ENCODE measurements around the gene NCAPG2.

NCAPG2 gene

DNA sequence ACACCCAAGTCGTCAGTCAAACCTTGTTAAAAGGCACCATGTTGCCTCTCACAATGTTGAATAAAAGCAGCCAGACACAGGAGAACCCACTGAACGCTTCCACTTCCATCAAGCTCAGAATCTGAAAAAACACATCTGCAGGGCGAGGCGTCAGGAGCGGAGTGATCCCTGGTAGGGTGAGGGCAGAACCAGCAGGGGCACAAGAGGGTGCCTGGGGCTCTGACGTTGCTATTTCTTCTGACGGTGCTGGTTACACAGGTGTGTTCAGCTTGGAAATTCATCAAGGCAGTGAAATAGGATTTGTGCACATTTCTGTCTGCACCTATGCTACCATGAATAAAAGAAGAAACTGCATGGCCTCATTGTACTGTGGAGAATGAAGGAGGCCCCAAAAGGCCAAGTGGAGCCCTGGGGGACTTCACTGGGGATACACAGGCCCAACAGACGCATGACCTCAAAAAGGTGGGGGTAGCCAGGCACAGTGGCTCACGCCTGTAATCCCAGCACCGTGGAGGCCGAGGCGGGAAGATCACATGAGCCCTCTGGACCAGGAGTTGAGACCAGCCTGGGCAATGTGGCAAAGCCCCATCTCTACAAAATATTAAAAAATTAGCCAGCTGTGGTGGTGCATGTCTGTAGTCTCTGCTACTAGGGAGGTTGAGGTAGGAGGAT, 19.2 kb upstream of the NCAPG2 start:
- POLR2A ChIA-PET = interaction anchor here (1.7 kb wide), 1 partner anchor 19 kb away, joined by 5 read pairs; the partner anchor contains the start of gene NCAPG2
- TF ChIP-seq SUZ12 (IDR thresholded peaks at IDR 0.05) (no peak), ZNF384 (IDR thresholded peaks at IDR 0.05) (no peak), ARNT (IDR thresholded peaks at IDR 0.05) (no peak), SP1 (IDR thresholded peaks at IDR 0.05) (no peak), CTBP1 (IDR thresholded peaks at IDR 0.05; ENCODE audit: borderline replicate concordance) (no peak), ELF4 (IDR thresholded peaks at IDR 0.05) (no peak), FOXM1 (IDR thresholded peaks at IDR 0.05; ENCODE audit: borderline replicate concordance) (no peak), L3MBTL2 (conservative IDR thresholded peaks at IDR 0.05) (no peak), TARDBP (IDR thresholded peaks at IDR 0.05) (no peak), FOXK2 (IDR thresholded peaks at IDR 0.05) (no peak), LEF1 (IDR thresholded peaks at IDR 0.05; ENCODE audit: borderline replicate concordance) (no peak), BHLHE40 (IDR thresholded peaks at IDR 0.05; ENCODE audit: borderline replicate concordance) (no peak)
- no peak for DNase-seq (ENCODE audit: extremely low spot score)
- CTCF ChIA-PET = no interaction called here

DNA sequence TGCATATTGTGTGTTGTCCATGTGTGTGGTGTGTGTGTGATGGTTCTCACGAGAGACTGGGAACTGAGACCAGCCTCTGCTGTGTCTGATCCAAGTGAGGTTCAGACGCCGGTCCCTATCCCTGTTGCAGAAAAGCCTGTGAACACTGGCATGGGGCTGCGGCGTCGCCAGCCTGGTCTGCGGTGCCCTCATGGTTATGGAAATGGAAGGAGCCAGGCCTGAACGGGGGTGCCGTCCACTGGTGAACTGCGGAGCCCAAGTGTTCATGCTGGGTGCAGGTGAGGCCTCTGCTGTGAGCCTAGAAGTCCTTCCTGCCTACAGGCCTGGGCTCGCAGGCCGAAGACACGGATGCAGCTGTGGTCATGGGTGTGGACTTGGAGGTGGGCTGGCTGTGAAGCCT, 18.7 kb upstream of the NCAPG2 start:
- ChIA-PET CTCF (no interaction called here), POLR2A (interaction anchor here (1.0 to 1.7 kb wide), 1 partner anchor 18 kb away, joined by 3 to 5 read pairs; the partner anchor contains the start of gene NCAPG2)
- no peak for DNase-seq (ENCODE audit: extremely low spot score)
- TF ChIP-seq CTBP1 (IDR thresholded peaks at IDR 0.05; ENCODE audit: borderline replicate concordance) = no peak
- TF ChIP-seq ARNT (IDR thresholded peaks at IDR 0.05) = no peak
- no peak for TF ChIP-seq SUZ12 (IDR thresholded peaks at IDR 0.05)
- TF ChIP-seq, protein P1, sequence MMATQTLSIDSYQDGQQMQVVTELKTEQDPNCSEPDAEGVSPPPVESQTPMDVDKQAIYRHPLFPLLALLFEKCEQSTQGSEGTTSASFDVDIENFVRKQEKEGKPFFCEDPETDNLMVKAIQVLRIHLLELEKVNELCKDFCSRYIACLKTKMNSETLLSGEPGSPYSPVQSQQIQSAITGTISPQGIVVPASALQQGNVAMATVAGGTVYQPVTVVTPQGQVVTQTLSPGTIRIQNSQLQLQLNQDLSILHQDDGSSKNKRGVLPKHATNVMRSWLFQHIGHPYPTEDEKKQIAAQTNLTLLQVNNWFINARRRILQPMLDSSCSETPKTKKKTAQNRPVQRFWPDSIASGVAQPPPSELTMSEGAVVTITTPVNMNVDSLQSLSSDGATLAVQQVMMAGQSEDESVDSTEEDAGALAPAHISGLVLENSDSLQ (IDR thresholded peaks at IDR 0.05) = no peak
- TF ChIP-seq SP1 (IDR thresholded peaks at IDR 0.05) = no peak
- no peak for TF ChIP-seq ELF4 (IDR thresholded peaks at IDR 0.05)
- TF ChIP-seq L3MBTL2 (conservative IDR thresholded peaks at IDR 0.05) = no peak
- TF ChIP-seq FOXM1 (IDR thresholded peaks at IDR 0.05; ENCODE audit: borderline replicate concordance) = no peak
- TF ChIP-seq FOXK2 (IDR thresholded peaks at IDR 0.05) = no peak
- no peak for TF ChIP-seq BHLHE40 (IDR thresholded peaks at IDR 0.05; ENCODE audit: borderline replicate concordance)
- TF ChIP-seq LEF1 (IDR thresholded peaks at IDR 0.05; ENCODE audit: borderline replicate concordance) = no peak
- TF ChIP-seq TARDBP (IDR thresholded peaks at IDR 0.05) = no peak
- TF ChIP-seq HDGF (IDR thresholded peaks at IDR 0.05; ENCODE audit: borderline replicate concordance) = no peak

DNA sequence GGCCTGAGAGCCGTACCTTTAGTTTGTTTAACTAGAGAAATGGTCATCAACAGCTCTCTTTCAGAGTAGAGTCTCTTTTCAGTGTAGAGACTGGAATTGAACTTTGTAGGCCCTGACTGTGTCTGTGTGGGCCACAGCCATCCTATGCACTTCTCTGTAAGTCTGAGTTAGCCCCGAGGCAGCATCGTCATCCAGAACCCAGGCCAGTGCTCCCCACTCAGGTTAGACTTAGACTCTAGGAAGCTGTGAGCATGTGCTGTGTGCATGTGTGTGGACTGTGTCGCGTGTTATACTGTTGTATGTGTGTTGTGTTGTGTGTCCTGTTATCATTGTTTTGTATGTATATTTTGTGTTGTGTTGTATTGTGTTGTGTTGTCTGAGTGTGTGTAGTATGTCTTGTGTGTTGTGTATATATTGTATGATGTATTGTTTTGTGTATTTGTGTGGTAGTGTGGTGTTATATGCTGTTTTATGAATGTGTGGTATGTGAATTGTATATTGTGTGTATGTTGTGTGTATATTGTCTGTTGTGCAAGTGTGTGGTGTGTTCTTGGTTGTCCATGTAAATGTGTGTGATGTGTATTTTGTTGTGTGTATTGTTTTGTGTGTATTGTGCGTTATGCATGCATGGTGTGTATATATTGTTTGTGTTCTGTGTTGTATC, 18.1 kb upstream of the NCAPG2 start:
- DNase-seq (ENCODE audit: extremely low spot score) = no peak
- ChIA-PET CTCF (no interaction called here), POLR2A (interaction anchor here (1.0 kb wide), 1 partner anchor 18 kb away, joined by 3 read pairs; the partner anchor contains the start of gene NCAPG2)
- TF ChIP-seq CTBP1 (IDR thresholded peaks at IDR 0.05; ENCODE audit: borderline replicate concordance) = peak; percentile 34; the same call in 1 of the 2 replicates
- TF ChIP-seq FOXA1 (IDR thresholded peaks at IDR 0.05) = no peak
- TF ChIP-seq FOXM1 (IDR thresholded peaks at IDR 0.05; ENCODE audit: borderline replicate concordance) = no peak
- no peak for TF ChIP-seq ELF4 (IDR thresholded peaks at IDR 0.05)
- TF ChIP-seq TARDBP (IDR thresholded peaks at IDR 0.05) = 0 out of 2 replicates have a peak, but pooled peaks have one; percentile 52
- TF ChIP-seq ARNT (IDR thresholded peaks at IDR 0.05) = no peak

DNA sequence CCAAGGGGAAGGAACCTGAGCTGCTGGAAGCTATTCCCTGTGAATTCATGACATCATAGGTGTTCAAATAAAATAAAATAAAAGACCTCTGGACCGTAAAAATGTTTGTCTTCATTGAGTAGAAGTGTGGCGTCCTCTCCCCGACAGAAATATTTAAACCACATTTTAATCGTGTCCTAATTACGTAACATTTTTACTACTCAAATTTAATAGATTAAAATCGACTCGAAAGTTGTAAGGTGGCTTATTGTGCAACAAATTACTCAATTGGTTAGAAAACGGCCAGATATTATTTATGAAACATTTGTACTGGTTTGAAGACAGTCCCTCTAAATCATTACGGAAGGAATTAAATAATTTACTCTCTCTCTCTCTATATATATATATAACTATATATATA, 15.5 kb upstream of the NCAPG2 start:
- ChIA-PET POLR2A (interaction anchor here (1.1 kb wide), 1 partner anchor 11 kb away, joined by 3 read pairs; no protein-coding TSS in a partner anchor), CTCF (interaction anchor here (0.6 kb wide), 1 partner anchor 1580 kb away, joined by 3 read pairs; no protein-coding TSS in a partner anchor)
- no peak for DNase-seq (ENCODE audit: extremely low spot score)
- TF ChIP-seq FOXA1 (IDR thresholded peaks at IDR 0.05) = no peak
- no peak for TF ChIP-seq TARDBP (IDR thresholded peaks at IDR 0.05)
- TF ChIP-seq BHLHE40 (IDR thresholded peaks at IDR 0.05; ENCODE audit: borderline replicate concordance) = no peak
- TF ChIP-seq NFRKB (IDR thresholded peaks at IDR 0.05) = no peak
- no peak for TF ChIP-seq ARNT (IDR thresholded peaks at IDR 0.05)
- TF ChIP-seq, protein P1 (IDR thresholded peaks at IDR 0.05) = no peak
- TF ChIP-seq ELF4 (IDR thresholded peaks at IDR 0.05) = no peak
- no peak for TF ChIP-seq HDGF (IDR thresholded peaks at IDR 0.05; ENCODE audit: borderline replicate concordance)
- no peak for TF ChIP-seq SP1 (IDR thresholded peaks at IDR 0.05)
- TF ChIP-seq L3MBTL2 (conservative IDR thresholded peaks at IDR 0.05) = no peak
- no peak for TF ChIP-seq FOXM1 (IDR thresholded peaks at IDR 0.05; ENCODE audit: borderline replicate concordance)
- TF ChIP-seq CTBP1 (IDR thresholded peaks at IDR 0.05; ENCODE audit: borderline replicate concordance) = no peak
- no peak for TF ChIP-seq LEF1 (IDR thresholded peaks at IDR 0.05; ENCODE audit: borderline replicate concordance)
- TF ChIP-seq FOXK2 (IDR thresholded peaks at IDR 0.05) = no peak
- no peak for TF ChIP-seq ZNF384 (IDR thresholded peaks at IDR 0.05)
- TF ChIP-seq SUZ12 (IDR thresholded peaks at IDR 0.05) = no peak

DNA sequence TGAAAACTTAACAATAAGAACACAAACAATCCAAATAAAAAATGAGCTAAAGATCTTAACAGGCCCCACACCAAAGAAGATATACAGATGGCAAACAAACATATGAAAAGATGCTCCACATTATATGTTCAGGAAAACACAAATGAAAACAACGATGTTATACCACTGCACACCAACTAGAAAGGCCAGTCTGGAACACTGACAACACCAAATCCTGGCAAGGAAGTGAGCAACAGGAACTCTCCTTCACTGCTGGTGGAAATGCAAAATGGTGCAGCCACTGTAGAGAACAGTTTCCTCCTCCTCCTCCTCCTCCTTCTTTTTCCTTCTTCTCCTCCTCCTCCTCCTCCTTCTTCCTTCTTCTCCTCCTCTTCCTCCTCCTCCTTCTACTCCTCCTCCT, 12.2 kb upstream of the NCAPG2 start:
- no peak for DNase-seq (ENCODE audit: extremely low spot score)
- POLR2A ChIA-PET = no interaction called here
- CTCF ChIA-PET = interaction anchor here (0.6 kb wide), 1 partner anchor 1686 kb away, joined by 3 read pairs; no protein-coding TSS in a partner anchor
- TF ChIP-seq, protein P1 (IDR thresholded peaks at IDR 0.05) = no peak
- TF ChIP-seq L3MBTL2 (conservative IDR thresholded peaks at IDR 0.05) = no peak
- TF ChIP-seq ARNT (IDR thresholded peaks at IDR 0.05) = no peak
- TF ChIP-seq CTBP1 (IDR thresholded peaks at IDR 0.05; ENCODE audit: borderline replicate concordance) = no peak
- TF ChIP-seq NFRKB (IDR thresholded peaks at IDR 0.05) = no peak
- no peak for TF ChIP-seq ELF4 (IDR thresholded peaks at IDR 0.05)

All from HEK293T (cell line).